Measurements from ENCODE around the gene RNF157.
A peak's percentile ranks its signal among the peaks of the same experiment; 100 is the strongest.
"Not testable (repeated sequence)": the region's sequence is repeated elsewhere in the genome, so short reads cannot be mapped to it uniquely, and the experiment has no call there.

Gene RNF157

GRCh38 chr17:76270127-76270592 lies 29.9 kb upstream of the RNF157 start:
- no peak for DNase-seq

GRCh38 chr17:76268991-76269981 lies 29.0 kb upstream of the RNF157 start:
- DNase-seq, result no peak

- no peak for DNase-seq
Measured at GRCh38 chr17:76268015-76268749, 27.9 kb upstream of the RNF157 start.

- DNase-seq, result not testable (repeated sequence)
Measured at GRCh38 chr17:76267581-76268001, 27.3 kb upstream of the RNF157 start.

- no peak for DNase-seq
Measured at GRCh38 chr17:76267051-76267576, 26.8 kb upstream of the RNF157 start.

- no peak for DNase-seq
Measured at GRCh38 chr17:76266244-76266938, 26.1 kb upstream of the RNF157 start.

GRCh38 chr17:76265624-76266243 lies 25.4 kb upstream of the RNF157 start:
- no peak for DNase-seq

GRCh38 chr17:76264755-76265623 lies 24.7 kb upstream of the RNF157 start, which contains the start of gene UBALD2:
TSS of gene UBALD2 (plus strand) at chr17:76265348. CDS start at chr17:76265506, 158 bp downstream.
- peak; percentile 96 for DNase-seq

GRCh38 chr17:76264425-76264754 lies 24.1 kb upstream of the RNF157 start:
- no peak for DNase-seq

GRCh38 chr17:76263896-76264295 lies 23.6 kb upstream of the RNF157 start:
- DNase-seq, result no peak

GRCh38 chr17:76262732-76263344 lies 22.5 kb upstream of the RNF157 start:
- no peak for DNase-seq

- no peak for DNase-seq
Measured at GRCh38 chr17:76261421-76262215, 21.3 kb upstream of the RNF157 start.

- DNase-seq, result no peak
Measured at GRCh38 chr17:76260669-76261068, 20.4 kb upstream of the RNF157 start.

GRCh38 chr17:76260220-76260619 lies 19.9 kb upstream of the RNF157 start:
- DNase-seq, result no peak

GRCh38 chr17:76256430-76257050 lies 16.2 kb upstream of the RNF157 start:
- DNase-seq, result not testable (repeated sequence)

- DNase-seq, result no peak
Measured at GRCh38 chr17:76255801-76256429, 15.6 kb upstream of the RNF157 start.

- DNase-seq, result no peak
Measured at GRCh38 chr17:76254275-76254674, 14.0 kb upstream of the RNF157 start.

GRCh38 chr17:76253841-76254240 lies 13.5 kb upstream of the RNF157 start:
- DNase-seq, result no peak

Data from NCI-H526 treated with DMSO at 0.1 percent for 48 hours (cell line).